ENCODE data around the gene GULP1.

Gene GULP1

DNA sequence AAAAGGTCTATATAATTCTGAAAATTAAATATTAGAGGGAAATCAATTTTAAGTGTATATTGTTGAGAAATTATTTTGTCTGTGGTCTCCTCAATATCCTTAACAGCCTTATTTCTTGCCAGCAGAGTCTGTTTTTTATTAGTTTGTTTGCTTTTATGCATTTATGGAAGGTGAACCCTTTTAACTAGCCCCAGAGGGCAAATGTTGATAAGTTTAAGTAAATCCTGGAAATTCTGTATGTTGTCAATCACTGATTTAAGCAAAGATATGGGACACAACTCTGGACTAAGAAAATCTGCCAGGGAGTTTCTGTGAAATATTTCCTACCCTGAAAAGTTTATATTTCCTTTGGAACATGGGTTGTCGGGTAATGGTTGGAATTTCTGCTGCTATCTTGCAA lies 343.0 kb downstream of the GULP1 start:
- no peak for DNase-seq (ENCODE audit: low read depth in 2 of 2, low spot score in 1 of 2)
